Left renal cortex interstitium (tissue), 4 donors: Measurements from ENCODE around the gene PEPD. TPM values are rescaled to one million over a fixed set of nuclear protein-coding genes. Genes with fewer than 3 reads are reported as not detected.
"Not testable (repeated sequence)": the region's sequence is repeated elsewhere in the genome, so short reads cannot be mapped to it uniquely, and the experiment has no call there.

Experiments used
- DNase-seq, 4 donors: peaks; one replicate each; pipeline ENCODE4 v3.0.0-alpha.2; 2013; ENCODE audit warnings: low read depth in 4 of 4, low spot score in 2 of 4, missing footprints in 1 of 4
- polyA plus RNA-seq, 4 donors: library from polyadenylated mRNA; unstranded; fragments of 120-200 nt; gene quantifications; one replicate each; pipeline ENCODE4 v1.2.1, GENCODE V29; 2013; ENCODE audit not compliant: insufficient read length in 4 of 4

Gene PEPD
- polyA plus RNA-seq, 4 donors = 99.6 to 124 (median 108) TPM

- DNase-seq = no peak
Observed at GRCh38 chr19:33499671-33500506, 21.7 kb downstream of the PEPD start.

GRCh38 chr19:33499248-33499647 is 22.3 kb downstream of the PEPD start:
- DNase-seq = no peak

- DNase-seq = no peak
Observed at GRCh38 chr19:33498391-33499000, 23.1 kb downstream of the PEPD start.

GRCh38 chr19:33497778-33498175 is 23.8 kb downstream of the PEPD start:
- no peak for DNase-seq

DNA sequence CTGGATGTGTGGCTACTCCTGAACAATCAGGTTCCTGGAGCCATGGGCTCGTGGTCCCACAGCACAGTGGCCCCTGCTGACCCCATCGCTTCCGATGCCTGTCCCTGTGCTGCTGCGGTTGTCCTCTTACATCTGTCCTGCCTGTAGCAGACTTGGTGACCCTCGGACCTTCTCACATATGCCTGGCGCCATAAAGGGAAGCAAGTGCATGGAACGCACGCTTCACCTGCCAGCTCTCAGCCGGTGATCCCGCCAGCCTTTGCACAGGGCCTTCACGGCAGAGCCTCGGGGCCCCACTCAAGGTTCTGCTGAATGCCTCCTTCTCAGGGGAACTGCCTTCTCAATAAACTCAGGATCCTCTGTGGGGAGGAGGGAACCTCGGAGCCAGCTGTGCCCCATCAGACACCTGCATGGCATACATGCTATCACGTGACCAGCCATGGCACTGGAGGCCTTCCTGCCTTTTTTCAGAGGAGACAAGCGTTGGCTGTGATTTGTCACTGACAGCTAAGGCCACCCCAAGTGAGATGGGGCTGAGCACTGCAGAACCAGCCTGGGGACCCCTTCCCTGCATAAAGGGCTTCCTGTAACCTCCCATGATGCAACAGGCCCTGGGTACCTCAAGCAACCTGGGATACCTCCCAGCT is 24.3 kb downstream of the PEPD start:
- DNase-seq = no peak

DNA sequence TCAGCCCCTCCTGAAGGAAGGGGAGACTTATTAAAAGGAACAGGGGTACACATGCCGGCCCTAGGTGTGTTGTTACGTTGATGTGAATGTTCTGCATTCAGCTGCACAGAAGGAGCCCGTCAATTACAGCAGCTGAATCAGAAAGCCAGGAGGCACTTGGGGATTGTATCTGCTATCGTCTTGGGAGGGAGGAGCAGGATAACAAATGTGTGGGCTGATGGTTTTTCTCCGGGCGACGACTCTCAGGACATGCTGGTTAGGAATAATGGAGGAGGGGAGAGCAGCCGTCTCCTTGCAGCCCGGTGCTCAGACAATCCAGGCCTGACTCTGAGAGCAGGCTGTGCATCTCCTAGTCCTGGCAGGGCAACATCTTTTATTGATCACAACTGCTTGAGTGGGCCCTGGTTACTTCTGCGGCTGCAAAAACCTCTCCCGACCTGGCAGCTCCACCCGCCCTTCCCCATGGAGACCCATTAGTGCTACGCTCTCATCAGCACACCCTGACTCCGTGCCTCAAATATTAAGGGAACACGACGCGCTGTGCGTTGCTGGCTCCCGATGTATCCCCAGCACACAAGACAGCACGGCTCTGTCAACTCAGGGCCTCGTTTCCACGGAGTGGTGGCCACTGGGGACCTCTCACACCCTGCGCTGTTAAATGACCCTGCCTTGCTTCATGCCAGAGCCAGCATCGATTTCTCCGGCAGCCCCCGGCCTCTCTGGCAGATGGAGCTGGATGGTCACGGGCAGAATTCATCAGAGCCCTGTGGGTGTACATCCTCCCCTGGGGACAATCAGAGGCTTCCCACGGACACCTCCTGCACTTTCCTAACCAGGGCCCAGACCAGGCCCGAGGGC is 25.3 kb downstream of the PEPD start:
- DNase-seq = no peak

DNA sequence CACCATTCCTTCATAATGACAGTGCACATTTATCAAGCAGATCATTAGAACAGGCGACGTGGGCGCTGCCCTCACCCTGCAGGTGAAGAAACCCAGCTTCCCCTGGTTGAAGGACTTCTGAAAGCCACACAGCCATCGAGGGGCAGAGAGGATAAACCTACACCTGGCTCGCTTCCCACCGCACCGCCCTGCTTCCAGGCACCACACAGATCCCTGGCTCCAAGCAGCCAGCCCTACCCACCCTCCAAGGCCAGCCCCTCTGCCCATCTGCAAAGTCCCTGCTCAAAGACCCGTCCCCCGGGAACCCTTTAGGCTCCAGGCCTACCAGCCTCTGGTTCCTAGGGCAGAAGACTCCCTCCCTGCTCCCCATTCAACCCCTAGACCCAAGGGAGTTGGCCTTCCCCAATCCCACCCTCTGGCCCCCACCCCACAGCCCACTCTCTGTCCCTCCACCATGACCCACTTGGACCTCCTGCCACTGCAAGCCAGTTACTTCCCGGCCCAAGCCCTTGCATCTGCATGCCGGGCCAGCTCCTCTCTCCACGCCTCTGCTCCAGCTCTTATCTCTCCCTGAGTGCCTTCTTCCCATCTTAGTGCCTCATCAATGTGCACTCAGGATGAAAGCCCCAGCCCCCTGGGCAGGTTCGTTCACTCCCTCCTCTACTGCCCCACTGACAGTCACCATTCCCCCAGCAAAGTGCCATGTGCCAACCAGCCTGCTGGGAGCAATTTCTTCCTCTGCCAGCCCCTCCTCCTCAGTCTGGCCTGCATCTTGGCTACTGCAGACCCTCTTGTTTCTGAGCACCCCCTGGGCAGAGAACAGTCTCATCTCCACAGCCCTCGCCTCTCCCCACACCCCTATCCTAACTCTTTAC is 28.0 kb downstream of the PEPD start:
- no peak for DNase-seq

- no peak for DNase-seq
Observed at GRCh38 chr19:33492951-33493350, 28.6 kb downstream of the PEPD start.

- no peak for DNase-seq
Observed at GRCh38 chr19:33492090-33492489, 29.5 kb downstream of the PEPD start.

GRCh38 chr19:33490596-33490995 is 31.0 kb downstream of the PEPD start:
- not testable (repeated sequence) for DNase-seq

- DNase-seq = no peak
Observed at GRCh38 chr19:33490041-33490451, 31.5 kb downstream of the PEPD start.

GRCh38 chr19:33488826-33489225 is 32.8 kb downstream of the PEPD start:
- no peak for DNase-seq

GRCh38 chr19:33487901-33488800 is 33.4 kb downstream of the PEPD start:
- DNase-seq = no peak

GRCh38 chr19:33486936-33487811 is 34.4 kb downstream of the PEPD start:
- no peak for DNase-seq

DNA sequence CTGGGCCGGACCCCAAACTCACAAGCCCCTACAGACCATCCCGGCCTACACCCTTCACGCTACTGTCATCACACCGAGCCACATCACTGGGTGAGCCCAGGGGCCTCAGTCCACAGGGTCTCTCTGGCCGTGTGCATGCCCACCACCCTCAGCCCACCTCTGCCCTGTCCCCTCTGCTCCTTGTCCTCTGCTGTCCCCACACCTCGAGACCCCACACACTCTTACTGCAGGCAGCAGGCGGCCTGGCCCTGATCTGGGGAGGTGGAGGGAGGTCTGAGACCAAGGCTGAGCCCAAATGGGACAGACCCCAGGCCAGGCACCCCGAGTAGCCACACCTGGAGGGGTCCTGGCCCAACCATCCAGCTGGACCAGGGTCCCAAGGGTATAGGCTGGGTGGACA is 35.2 kb downstream of the PEPD start:
- DNase-seq = no peak

DNA sequence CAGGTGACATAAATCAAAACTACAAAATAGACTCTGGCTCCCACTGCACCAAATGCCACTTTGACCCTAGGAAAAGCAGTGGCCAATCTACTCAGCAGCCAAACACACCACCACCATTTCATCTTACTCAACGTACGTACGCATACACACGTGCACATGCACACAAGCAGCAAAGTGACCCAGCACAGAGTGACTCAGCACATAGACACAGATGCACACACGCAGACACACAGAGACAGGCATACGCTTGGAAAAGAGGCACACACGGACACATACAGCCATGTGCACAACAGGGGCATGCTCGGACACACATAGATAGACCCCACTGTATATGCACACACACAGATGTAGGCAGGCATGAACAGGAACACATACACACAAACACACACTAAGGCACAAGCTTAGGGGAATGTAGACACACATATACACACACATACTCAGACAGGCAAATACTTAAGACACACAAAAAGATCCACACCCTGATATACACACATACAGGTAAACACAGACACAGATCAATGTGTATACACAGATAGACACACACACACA is 37.3 kb downstream of the PEPD start:
- DNase-seq = no peak

GRCh38 chr19:33482476-33482875 is 39.1 kb downstream of the PEPD start:
- no peak for DNase-seq

- no peak for DNase-seq
Observed at GRCh38 chr19:33481863-33482262, 39.7 kb downstream of the PEPD start.
